ENCODE results near the gene SS18. TPM values are rescaled to one million over a fixed set of nuclear protein-coding genes. Genes with fewer than 3 reads are reported as not detected.

Gene SS18
- total RNA-seq, 1 experiment from 2014 or later = 98.7 TPM

DNA sequence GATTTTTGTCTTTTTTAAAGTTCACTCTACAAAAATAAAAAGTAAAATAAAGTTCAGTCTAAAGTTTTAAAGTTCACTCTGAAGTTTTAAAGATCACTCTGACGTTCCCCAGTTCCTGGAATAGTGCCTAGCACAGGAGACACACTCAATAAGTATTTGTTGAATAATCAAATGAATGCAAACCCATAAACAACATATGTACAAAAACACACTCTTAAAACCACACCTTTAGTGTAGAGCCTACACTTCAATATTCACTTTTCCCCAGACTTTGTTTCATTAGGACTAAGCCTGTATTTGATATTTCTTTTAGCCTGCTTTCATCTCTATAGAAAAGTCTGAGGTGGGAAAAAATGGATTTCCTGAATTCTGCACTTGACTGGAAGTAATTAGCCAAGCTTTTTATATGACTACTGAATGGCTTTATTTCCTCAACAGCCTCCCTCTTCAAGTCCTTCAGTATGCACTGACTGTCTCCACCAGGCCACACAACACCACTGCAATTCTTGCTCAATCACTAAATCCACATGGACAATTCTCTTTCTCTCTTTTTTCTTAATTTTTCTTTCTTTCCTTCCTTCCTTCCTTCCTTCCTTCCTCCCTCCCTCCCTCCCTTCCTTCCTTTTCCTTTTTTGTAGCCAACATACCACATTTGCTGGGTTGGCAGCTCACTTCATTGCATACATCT is 104.6 kb downstream of the SS18 start:
- Histone ChIP-seq H3K9me2 (replicated peaks; ENCODE audit: low read length) (no peaks in the 10 kb centered on the region), H3K9ac (ENCODE audit: low read length) (no peak overlapping the region), H3K27me3 (ENCODE audit: low read length) (peaks cover 44% of the 10 kb centered on the region), H3F3A (ENCODE audit: low read length, unreplicated experiment) (no peaks in the 10 kb centered on the region), H3K4me3 (ENCODE audit: low read length) (no peak overlapping the region), H3K9me3 (ENCODE audit: low read length) (no peaks in the 10 kb centered on the region), H3K27ac (ENCODE audit: low read length) (no peak overlapping the region), H3K36me3 (ENCODE audit: low read depth, low read length) (no peaks in the 10 kb centered on the region), H2AFZ (ENCODE audit: low read length) (no peak overlapping the region), H3K4me1 (ENCODE audit: insufficient read depth, low read length) (no peaks in the 10 kb centered on the region), H4K20me1 (ENCODE audit: low read length) (no peaks in the 10 kb centered on the region), H3K79me2 (ENCODE audit: low read length) (no peaks in the 10 kb centered on the region), H3K4me2 (ENCODE audit: low read length) (no peak overlapping the region)
- ChIA-PET POLR2A (ENCODE audit: unreplicated experiment) (no interaction called here), CTCF (no interaction called here)
- DNase-seq = no peak
- no TSS peak for BruUV-seq (replicated peaks)
- intact Hi-C loops (cut with micrococcal nuclease) = no loop called here
- no peak for ATAC-seq
- no peak for TF ChIP-seq EZH2 (IDR thresholded peaks at IDR 0.05; ENCODE audit: low read length, unreplicated experiment)
- no peak for TF ChIP-seq EZH2phosphoT487 (IDR thresholded peaks at IDR 0.05; ENCODE audit: borderline replicate concordance, low read length)
- TF ChIP-seq, protein P1, sequence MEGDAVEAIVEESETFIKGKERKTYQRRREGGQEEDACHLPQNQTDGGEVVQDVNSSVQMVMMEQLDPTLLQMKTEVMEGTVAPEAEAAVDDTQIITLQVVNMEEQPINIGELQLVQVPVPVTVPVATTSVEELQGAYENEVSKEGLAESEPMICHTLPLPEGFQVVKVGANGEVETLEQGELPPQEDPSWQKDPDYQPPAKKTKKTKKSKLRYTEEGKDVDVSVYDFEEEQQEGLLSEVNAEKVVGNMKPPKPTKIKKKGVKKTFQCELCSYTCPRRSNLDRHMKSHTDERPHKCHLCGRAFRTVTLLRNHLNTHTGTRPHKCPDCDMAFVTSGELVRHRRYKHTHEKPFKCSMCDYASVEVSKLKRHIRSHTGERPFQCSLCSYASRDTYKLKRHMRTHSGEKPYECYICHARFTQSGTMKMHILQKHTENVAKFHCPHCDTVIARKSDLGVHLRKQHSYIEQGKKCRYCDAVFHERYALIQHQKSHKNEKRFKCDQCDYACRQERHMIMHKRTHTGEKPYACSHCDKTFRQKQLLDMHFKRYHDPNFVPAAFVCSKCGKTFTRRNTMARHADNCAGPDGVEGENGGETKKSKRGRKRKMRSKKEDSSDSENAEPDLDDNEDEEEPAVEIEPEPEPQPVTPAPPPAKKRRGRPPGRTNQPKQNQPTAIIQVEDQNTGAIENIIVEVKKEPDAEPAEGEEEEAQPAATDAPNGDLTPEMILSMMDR (conservative IDR thresholded peaks at IDR 0.05; ENCODE audit: low read depth, low read length) = no peak

DNA sequence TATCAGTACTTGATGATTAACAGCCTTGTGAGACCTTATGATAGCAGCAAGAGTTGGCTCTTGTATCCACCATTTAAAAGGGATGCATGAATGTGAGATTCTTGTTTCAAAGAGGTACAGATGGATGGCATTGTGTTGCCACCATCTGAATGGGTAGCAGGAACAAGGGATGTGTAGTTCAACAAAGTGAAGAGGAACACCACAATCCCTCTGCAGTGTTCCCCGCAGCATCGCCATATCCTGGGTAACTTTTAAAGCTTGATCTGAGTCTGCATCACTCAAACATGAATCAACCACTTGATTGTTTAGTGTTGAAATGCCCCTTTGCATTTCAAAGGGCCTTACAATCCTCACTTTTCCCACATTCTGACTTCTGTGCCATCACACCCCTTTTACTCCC is 106.7 kb downstream of the SS18 start:
- no peak for ATAC-seq
- intact Hi-C loops (cut with micrococcal nuclease) = no loop called here
- H3K4me2 ChIP-seq (ENCODE audit: low read length) = no peak overlapping the region
- no TSS peak for BruUV-seq (replicated peaks)
- H3K9me2 ChIP-seq (replicated peaks; ENCODE audit: low read length) = no peaks in the 10 kb centered on the region
- peaks cover 32% of the 10 kb centered on the region for H3K27me3 ChIP-seq (ENCODE audit: low read length)
- TF ChIP-seq EZH2 (IDR thresholded peaks at IDR 0.05; ENCODE audit: low read length, unreplicated experiment) = no peak
- no peak for TF ChIP-seq EZH2phosphoT487 (IDR thresholded peaks at IDR 0.05; ENCODE audit: borderline replicate concordance, low read length)
- TF ChIP-seq, protein P1 (conservative IDR thresholded peaks at IDR 0.05; ENCODE audit: low read depth, low read length) = no peak
- no peaks in the 10 kb centered on the region for H3K36me3 ChIP-seq (ENCODE audit: low read depth, low read length)
- no peaks in the 10 kb centered on the region for H4K20me1 ChIP-seq (ENCODE audit: low read length)
- H3K4me3 ChIP-seq (ENCODE audit: low read length) = no peak overlapping the region
- no peaks in the 10 kb centered on the region for H3F3A ChIP-seq (ENCODE audit: low read length, unreplicated experiment)
- H3K9me3 ChIP-seq (ENCODE audit: low read length) = no peaks in the 10 kb centered on the region
- POLR2A ChIA-PET (ENCODE audit: unreplicated experiment) = no interaction called here
- no peaks in the 10 kb centered on the region for H3K4me1 ChIP-seq (ENCODE audit: insufficient read depth, low read length)
- H3K79me2 ChIP-seq (ENCODE audit: low read length) = no peaks in the 10 kb centered on the region
- CTCF ChIA-PET = no interaction called here
- DNase-seq = no peak
- H3K27ac ChIP-seq (ENCODE audit: low read length) = no peak overlapping the region
- H2AFZ ChIP-seq (ENCODE audit: low read length) = no peak overlapping the region
- H3K9ac ChIP-seq (ENCODE audit: low read length) = no peak overlapping the region

DNA sequence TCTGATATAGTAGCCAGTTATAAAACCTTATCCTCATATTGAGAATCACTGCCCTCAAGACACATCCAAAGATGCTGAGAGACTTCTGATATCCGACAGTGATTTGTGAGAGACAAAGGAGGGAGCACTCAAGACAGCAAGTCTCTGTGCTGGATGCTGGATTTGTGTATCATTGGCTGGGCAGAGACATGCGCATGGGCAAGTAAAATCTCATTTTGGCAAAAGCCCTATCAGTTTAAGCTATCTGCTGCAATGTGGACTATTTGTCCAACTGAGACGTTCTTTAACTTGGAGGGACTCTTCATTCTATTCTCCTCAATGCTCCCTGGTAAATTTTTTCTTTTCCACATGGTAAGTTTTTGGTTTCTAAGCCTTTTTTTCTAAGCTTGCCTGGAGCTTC is 107.5 kb downstream of the SS18 start:
- no TSS peak for BruUV-seq (replicated peaks)
- no peak for ATAC-seq

More for the DNA sequence above, 107.5 kb downstream of the SS18 start:
- no peak overlapping the region for H3K4me3 ChIP-seq (ENCODE audit: low read length)
- POLR2A ChIA-PET (ENCODE audit: unreplicated experiment) = no interaction called here
- no peak overlapping the region for H2AFZ ChIP-seq (ENCODE audit: low read length)
- H3K9me2 ChIP-seq (replicated peaks; ENCODE audit: low read length) = no peaks in the 10 kb centered on the region
- no peaks in the 10 kb centered on the region for H3F3A ChIP-seq (ENCODE audit: low read length, unreplicated experiment)
- no peak overlapping the region for H3K4me2 ChIP-seq (ENCODE audit: low read length)
- TF ChIP-seq EZH2 (IDR thresholded peaks at IDR 0.05; ENCODE audit: low read length, unreplicated experiment) = no peak
- no peak overlapping the region for H3K9ac ChIP-seq (ENCODE audit: low read length)
- no peaks in the 10 kb centered on the region for H3K79me2 ChIP-seq (ENCODE audit: low read length)
- intact Hi-C loops (cut with micrococcal nuclease) = no loop called here
- H3K27ac ChIP-seq (ENCODE audit: low read length) = no peak overlapping the region
- H3K36me3 ChIP-seq (ENCODE audit: low read depth, low read length) = no peaks in the 10 kb centered on the region
- CTCF ChIA-PET = no interaction called here
- H3K9me3 ChIP-seq (ENCODE audit: low read length) = no peaks in the 10 kb centered on the region
- DNase-seq = no peak
- peaks cover 29% of the 10 kb centered on the region; the same call in 1 of the 2 replicates for H3K27me3 ChIP-seq (ENCODE audit: low read length)
- no peaks in the 10 kb centered on the region for H4K20me1 ChIP-seq (ENCODE audit: low read length)
- no peaks in the 10 kb centered on the region for H3K4me1 ChIP-seq (ENCODE audit: insufficient read depth, low read length)
